ENCODE measurements around the gene MTCH1.

The MTCH1 gene

GRCh38 chr6:37017606-37018197 is 31.7 kb upstream of the MTCH1 start:
- DNase-seq (ENCODE audit: low spot score) = no peak

DNA sequence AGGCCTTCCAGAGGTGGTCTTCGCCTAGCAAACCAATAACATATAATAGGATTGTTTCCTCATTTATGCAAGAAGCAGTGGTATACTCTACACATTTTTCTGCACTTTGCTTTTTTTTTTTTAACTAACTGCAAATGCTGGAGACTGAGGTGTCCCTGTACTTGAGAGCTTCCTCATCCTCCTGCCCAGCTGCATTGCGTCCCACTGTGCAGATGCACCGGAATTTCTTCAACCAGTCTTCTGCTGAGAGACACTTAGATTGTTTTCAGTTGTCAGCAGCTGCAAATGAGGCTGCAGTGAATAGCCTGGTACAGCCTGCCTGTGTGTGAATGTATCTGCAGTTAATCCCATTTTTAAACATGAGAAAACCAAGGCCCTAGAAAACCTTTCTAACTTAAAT is 31.0 kb upstream of the MTCH1 start:
- peak; percentile 52 for DNase-seq (ENCODE audit: low spot score)

DNA sequence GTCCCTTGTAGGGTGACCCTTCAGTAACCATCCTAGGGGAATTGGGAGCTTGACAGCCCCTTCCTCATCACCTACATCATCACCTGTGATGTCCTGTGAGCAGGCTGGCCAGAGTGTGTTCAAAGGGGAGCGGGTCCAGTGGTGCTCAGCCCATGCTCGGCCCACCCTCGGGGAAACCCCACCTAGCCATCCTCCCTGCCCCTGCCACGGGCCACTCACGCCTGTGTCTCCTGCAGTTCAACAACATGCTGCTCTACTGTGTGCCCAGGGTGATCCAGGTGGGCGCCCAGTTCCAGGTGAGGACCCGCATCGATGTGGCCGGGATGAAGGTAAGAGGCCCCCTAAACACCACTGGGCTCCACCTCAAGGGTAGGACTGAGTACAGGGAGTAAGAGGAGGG is 29.5 kb upstream of the MTCH1 start:
- DNase-seq (ENCODE audit: low spot score) = no peak

DNA sequence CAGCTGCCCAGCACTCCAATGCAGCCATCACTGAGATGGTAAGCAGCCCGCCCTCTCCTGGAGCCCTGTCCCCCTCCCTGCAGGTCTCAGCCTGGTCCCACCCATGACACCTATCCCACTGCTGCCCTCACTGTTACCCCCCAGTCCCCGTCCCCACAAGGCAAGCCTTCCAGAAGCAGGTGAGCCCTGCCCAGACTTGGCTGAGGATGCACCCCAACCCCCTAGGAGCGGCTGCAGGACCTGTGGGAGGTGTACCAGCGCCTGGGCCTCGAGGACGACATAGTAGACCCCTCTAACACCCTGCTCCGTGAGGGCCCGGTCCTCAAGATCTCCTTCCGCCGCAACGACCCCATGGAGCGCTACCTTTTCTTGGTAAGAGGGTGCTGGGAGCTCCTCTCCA is 28.7 kb upstream of the MTCH1 start:
- DNase-seq (ENCODE audit: low spot score) = no peak

- no peak for DNase-seq (ENCODE audit: low spot score)
These were observed 27.8 kb upstream of the MTCH1 start for GRCh38 chr6:37013516-37014491.

DNA sequence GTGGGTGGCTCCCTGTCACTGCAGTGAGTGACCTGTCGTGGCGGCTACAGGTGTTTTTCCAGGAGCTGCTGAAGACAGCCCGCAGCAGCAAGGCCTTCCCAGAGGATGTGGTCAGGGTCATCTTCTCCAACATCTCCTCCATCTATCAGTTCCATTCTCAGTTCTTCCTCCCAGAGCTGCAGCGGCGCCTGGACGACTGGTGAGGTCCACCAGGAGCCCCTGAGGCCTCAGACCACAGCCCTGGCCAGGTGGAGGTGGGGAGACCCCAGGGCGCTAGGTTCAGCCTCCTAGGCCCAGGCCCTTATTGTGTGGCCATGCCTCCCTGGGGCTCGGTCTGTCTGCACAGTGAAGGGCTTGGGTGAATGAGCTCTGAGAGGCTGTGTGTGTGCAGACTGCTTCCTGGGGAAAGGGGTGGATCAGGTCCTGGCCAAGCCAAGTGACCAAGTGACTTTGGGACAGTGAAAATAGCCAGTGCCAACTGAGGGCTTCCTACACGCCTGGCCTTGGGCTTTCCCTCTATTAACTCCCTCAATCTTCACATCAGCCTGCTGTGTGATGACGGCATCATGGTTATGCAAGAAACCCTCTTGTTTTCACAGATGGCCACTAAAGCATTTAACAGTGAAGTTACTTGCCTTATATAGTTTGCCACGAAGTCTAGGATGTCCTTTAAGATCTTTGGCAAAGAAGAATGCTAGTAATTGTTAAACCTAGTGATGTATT is 25.8 kb upstream of the MTCH1 start:
- no peak for DNase-seq (ENCODE audit: low spot score)

- DNase-seq (ENCODE audit: low spot score) = no peak
These were observed 24.5 kb upstream of the MTCH1 start for GRCh38 chr6:37010402-37010892.

- DNase-seq (ENCODE audit: low spot score) = peak; percentile 72
These were observed 22.8 kb upstream of the MTCH1 start for GRCh38 chr6:37008484-37009465.

DNA sequence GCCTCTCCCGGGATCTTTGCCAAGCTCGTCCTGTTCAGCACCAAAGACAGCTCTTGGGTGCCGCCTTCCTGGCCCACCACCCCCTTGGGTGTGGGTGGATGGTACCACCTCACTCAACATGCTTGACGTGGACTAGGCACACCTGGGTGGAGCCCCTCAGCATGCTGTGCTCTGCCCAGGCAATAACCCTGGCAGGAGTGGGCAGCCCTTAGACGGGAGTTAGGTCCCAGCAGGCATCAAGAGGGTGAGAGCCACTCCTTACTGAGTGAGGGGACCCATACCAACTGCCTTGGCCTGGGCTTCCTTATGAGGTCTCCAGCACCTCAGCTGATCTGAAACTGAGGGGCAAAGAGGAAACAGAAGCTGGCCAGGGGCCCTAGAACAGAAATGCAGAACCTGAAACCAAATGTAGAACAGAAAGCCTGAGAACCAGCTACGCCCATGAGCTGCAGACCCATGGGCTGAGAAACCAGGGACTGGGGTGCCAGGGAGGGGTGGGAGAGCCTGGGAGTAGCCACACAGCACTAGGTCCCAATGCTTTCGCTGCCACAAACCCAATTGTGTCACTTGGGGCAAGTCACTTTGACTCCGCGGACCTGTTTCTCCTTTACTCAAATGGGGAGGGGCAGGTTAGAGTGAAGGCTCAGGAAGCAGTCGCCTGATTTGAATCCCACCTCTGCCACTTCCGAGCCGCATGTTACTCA is 21.5 kb upstream of the MTCH1 start:
- peak; percentile 74 for DNase-seq (ENCODE audit: low spot score)

DNA sequence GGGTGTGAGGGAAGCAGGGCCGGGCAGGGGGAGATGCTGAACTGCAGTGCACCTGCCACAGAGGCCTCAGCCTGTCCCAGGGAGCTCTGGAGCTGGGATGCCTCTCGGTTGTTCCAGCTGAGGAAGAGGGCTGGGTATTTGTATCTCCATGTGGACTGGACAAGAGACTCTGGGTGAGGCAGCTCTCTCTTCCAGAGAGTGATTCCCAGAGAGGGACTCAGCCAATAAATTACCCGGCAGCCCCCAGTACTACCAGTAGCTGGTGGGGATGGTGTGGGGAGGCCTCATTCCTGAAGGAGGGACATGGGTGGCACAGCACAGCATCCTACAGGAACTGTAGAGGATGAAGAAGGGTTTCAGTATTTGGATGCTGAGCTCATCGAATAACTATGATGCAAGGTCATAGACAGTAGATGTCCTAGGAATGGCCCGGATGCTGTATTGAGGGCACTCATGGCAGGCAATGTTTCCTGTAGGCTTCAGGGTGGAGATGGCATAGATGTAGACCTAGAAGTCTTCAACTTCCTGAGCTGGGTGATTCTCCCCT is 20.9 kb upstream of the MTCH1 start:
- DNase-seq (ENCODE audit: low spot score) = no peak

- no peak for DNase-seq (ENCODE audit: low spot score)
These were observed 20.0 kb upstream of the MTCH1 start for GRCh38 chr6:37005827-37006567.

DNA sequence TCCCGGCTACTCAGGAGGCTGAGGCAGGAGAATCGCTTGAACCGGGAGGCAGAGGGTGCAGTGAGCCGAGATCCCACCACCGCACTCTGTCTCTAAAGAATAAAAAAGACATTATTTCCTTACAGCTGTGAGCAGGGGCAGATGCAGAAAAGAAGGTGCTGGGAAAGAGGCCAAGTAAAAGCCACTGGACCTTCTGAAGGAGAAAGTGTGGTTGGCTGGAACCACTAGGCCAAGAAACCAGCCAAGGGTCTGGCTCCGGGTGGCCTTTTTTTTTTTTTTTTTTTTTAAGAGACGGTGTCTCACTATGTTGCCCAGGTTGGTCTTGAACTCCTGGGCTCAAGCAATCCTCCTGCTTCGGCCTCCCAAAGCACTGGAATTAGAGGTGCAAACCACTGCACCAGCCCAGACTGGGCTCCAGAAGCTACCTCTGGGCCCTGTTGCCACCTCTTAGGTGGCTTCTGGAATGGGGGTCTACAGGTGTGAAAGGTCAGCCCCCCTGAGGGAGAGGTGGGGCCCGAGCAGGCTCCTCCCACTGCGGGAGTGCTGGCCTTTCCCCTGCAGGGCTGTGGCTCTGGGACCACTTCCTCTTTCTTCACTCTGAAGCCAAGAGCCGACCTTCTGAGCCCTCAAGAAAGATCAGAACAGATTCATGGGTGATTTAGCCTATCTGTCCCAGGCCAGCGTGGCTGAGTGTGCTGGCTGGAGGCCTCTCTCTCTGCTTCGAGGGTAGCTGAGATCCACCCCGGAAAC is 19.2 kb upstream of the MTCH1 start, which contains the start of gene FGD2:
Gene FGD2, plus strand, starts transcription at position 595 of the 750 bp plus-strand sequence. CDS start 163 bp downstream, outside the sequence.
- DNase-seq (ENCODE audit: low spot score) = peak; percentile 19

- DNase-seq (ENCODE audit: low spot score) = no peak
These were observed 18.3 kb upstream of the MTCH1 start for GRCh38 chr6:37004044-37004980.

DNA sequence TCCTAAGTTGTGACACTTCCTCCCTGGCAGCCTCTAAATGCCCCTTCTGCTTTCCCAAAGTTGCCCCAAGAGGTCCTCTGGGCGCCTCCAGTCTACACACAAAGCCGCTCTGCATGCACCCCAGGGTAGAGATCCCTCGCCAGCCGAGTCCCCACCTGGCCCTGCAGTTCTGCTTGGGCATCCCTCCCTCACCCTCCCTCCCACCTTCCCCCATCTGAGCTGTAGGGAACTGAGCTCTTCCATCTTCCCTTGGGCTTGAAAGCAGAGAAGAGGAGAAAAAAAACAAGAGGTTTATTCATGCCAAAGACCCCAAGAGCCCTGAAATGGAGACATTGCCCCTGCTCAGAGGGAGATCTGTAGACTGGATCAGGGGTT is 13.7 kb upstream of the MTCH1 start:
- DNase-seq (ENCODE audit: low spot score) = no peak

- no peak for DNase-seq (ENCODE audit: low spot score)
These were observed 13.2 kb upstream of the MTCH1 start for GRCh38 chr6:36999061-36999750.

DNA sequence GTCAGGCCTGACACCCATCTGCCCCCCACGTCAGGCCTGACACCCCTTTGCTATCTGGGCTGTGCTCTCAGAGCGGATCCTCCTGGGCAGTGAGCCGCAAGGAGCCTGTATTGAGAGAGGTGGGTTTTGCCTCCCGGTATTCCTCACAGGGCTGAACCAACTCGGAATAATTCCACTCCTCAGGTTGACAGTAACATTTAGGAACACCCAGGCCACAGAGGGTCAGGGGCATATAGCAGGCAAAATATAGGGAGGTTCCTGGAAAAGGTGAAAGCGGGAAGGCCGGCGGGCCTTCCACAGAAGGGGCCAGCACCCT is 12.7 kb upstream of the MTCH1 start:
- DNase-seq (ENCODE audit: low spot score) = no peak

Measured in pons (tissue), 1 donor.